NK-92 (cell line): ENCODE results near the gene TMEM26.

Experiments
- DNase-seq: peaks from one replicate; lab custom pipeline; 2025; ENCODE audit not compliant: unreplicated experiment; lab: John Stamatoyannopoulos, UW

TMEM26 gene

GRCh38 chr10:61452655-61453641 lies at the start of gene TMEM26:
TMEM26 (minus strand) TSS chr10:61453381; CDS start chr10:61453081, 300 bp downstream.
- DNase-seq: no peak

- no peak for DNase-seq
These were observed 47.3 kb upstream of the TMEM26 start for GRCh38 chr10:61500460-61500859.

GRCh38 chr10:61492364-61492995 lies 39.3 kb upstream of the TMEM26 start:
- DNase-seq: no peak

- DNase-seq: no peak
These were observed 34.3 kb upstream of the TMEM26 start for GRCh38 chr10:61487506-61487905.

- DNase-seq: no peak
These were observed 33.7 kb upstream of the TMEM26 start for GRCh38 chr10:61486738-61487396.

GRCh38 chr10:61486251-61486650 lies 33.1 kb upstream of the TMEM26 start:
- no peak for DNase-seq

GRCh38 chr10:61481597-61481996 lies 28.4 kb upstream of the TMEM26 start:
- DNase-seq: no peak

- DNase-seq: no peak
These were observed 27.0 kb upstream of the TMEM26 start for GRCh38 chr10:61480208-61480607.

- DNase-seq: no peak
These were observed 25.6 kb upstream of the TMEM26 start for GRCh38 chr10:61478621-61479312.

- no peak for DNase-seq
These were observed 24.3 kb upstream of the TMEM26 start for GRCh38 chr10:61477451-61477850.

- no peak for DNase-seq
These were observed 23.3 kb upstream of the TMEM26 start for GRCh38 chr10:61476529-61476928.

GRCh38 chr10:61475449-61475873 lies 22.3 kb upstream of the TMEM26 start:
- no peak for DNase-seq

GRCh38 chr10:61472090-61472674 lies 19.0 kb upstream of the TMEM26 start:
- DNase-seq: no peak

- no peak for DNase-seq
These were observed 18.3 kb upstream of the TMEM26 start for GRCh38 chr10:61471491-61471890.

GRCh38 chr10:61470740-61471139 lies 17.6 kb upstream of the TMEM26 start:
- no peak for DNase-seq

- no peak for DNase-seq
These were observed 12.9 kb upstream of the TMEM26 start for GRCh38 chr10:61465901-61466632.

GRCh38 chr10:61465171-61465496 lies 12.0 kb upstream of the TMEM26 start:
- DNase-seq: no peak

- DNase-seq: no peak
These were observed 11.4 kb upstream of the TMEM26 start for GRCh38 chr10:61464461-61465170.
